Choroid plexus epithelial cell (primary cell): ENCODE measurements around the gene LRIT3.
"Not testable (repeated sequence)": the region's sequence is repeated elsewhere in the genome, so short reads cannot be mapped to it uniquely, and the experiment has no call there.

Source experiments
- DNase-seq: peaks from one replicate; pipeline ENCODE4 v3.0.0-alpha.2; 2010; ENCODE audit warnings: low read depth
- H3K4me3 ChIP-seq: 2 replicates; pipeline ENCODE4 v1.5.1; 2011; ENCODE audit warnings: low read depth, mild to moderate bottlenecking, control low read depth, low read length, moderate library complexity
- CTCF ChIP-seq: conservative IDR thresholded peaks from 2 replicates; pipeline ENCODE4 v1.5.1; 2011; ENCODE audit warnings: low read depth, mild to moderate bottlenecking, control low read depth, inconsistent platforms, low read length, moderate library complexity

Gene LRIT3

GRCh38 chr4:109872065-109872464 is 24.2 kb downstream of the LRIT3 start:
- H3K4me3 ChIP-seq: no peak overlapping the region
- no peak for DNase-seq
- no peak for TF ChIP-seq CTCF

- no peak overlapping the region for H3K4me3 ChIP-seq
- TF ChIP-seq CTCF: no peak
- DNase-seq: no peak
These were observed 25.2 kb downstream of the LRIT3 start for GRCh38 chr4:109872950-109873656.

- no peak overlapping the region for H3K4me3 ChIP-seq
- TF ChIP-seq CTCF: no peak
- peak; percentile 4 for DNase-seq
These were observed 26.0 kb downstream of the LRIT3 start for GRCh38 chr4:109873791-109874514.

- DNase-seq: no peak
- no peak for TF ChIP-seq CTCF
- no peak overlapping the region for H3K4me3 ChIP-seq
These were observed 27.2 kb downstream of the LRIT3 start for GRCh38 chr4:109875106-109875505.

GRCh38 chr4:109875553-109875952 is 27.6 kb downstream of the LRIT3 start:
- DNase-seq, H3K4me3 ChIP-seq: not testable (repeated sequence)

- no peak overlapping the region for H3K4me3 ChIP-seq
- no peak for TF ChIP-seq CTCF
- no peak for DNase-seq
These were observed 28.8 kb downstream of the LRIT3 start for GRCh38 chr4:109876634-109877265.

- DNase-seq: no peak
- H3K4me3 ChIP-seq: no peak overlapping the region
- no peak for TF ChIP-seq CTCF
These were observed 29.5 kb downstream of the LRIT3 start for GRCh38 chr4:109877400-109877799.
